Measurements from ENCODE around the gene IL1RAPL2. TPM values are rescaled to one million over a fixed set of nuclear protein-coding genes. Genes with fewer than 3 reads are reported as not detected.

IL1RAPL2 gene
- total and polyA plus RNA-seq, 10 of the 15 experiments (the other 5 are each of a cell fraction or from before 2014, with no cell fraction given) = 0.19 TPM; not detected in 9

- H4K20me1 ChIP-seq (ENCODE audit: control insufficient read depth, insufficient read depth) = no peaks in the 10 kb centered on the region
- H3K79me2 ChIP-seq (ENCODE audit: control insufficient read depth, insufficient read depth, low read length) = no peaks in the 10 kb centered on the region
- no peak overlapping the region for H3K4me3 ChIP-seq
- H3K9ac ChIP-seq (ENCODE audit: control insufficient read depth, insufficient read depth, low read length) = no peak overlapping the region
- H3K4me2 ChIP-seq (ENCODE audit: control insufficient read depth, insufficient read depth) = no peak overlapping the region
- ChIA-PET SMC1A (ENCODE audit: uncharacterized antibody, unreplicated experiment) (no interaction called here), RAD21 (ENCODE audit: unreplicated experiment) (no interaction called here), POLR2A (no interaction called here), CTCF (no interaction called here)
- H2AFZ ChIP-seq (ENCODE audit: control insufficient read depth, low read depth, low read length) = no peak overlapping the region
- TF ChIP-seq IKZF1 (conservative IDR thresholded peaks at IDR 0.05) = no peak
- no peak for TF ChIP-seq NRF1 (conservative IDR thresholded peaks at IDR 0.05; ENCODE audit: low read depth, low read length)
- no peak for TF ChIP-seq SIX5 (IDR thresholded peaks at IDR 0.05; ENCODE audit: low read depth, low read length, severe bottlenecking)
- TF ChIP-seq, protein P1, sequence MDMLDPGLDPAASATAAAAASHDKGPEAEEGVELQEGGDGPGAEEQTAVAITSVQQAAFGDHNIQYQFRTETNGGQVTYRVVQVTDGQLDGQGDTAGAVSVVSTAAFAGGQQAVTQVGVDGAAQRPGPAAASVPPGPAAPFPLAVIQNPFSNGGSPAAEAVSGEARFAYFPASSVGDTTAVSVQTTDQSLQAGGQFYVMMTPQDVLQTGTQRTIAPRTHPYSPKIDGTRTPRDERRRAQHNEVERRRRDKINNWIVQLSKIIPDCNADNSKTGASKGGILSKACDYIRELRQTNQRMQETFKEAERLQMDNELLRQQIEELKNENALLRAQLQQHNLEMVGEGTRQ (IDR thresholded peaks at IDR 0.05; ENCODE audit: borderline replicate concordance, low read depth, low read length) = no peak
- TF ChIP-seq RBBP5 (conservative IDR thresholded peaks at IDR 0.05) = no peak
- no peak for TF ChIP-seq E2F4 (IDR thresholded peaks at IDR 0.05; ENCODE audit: low read depth, low read length)
- no peak for TF ChIP-seq EED (IDR thresholded peaks at IDR 0.05; ENCODE audit: low read depth)
- TF ChIP-seq ZBED1 (IDR thresholded peaks at IDR 0.05; ENCODE audit: borderline replicate concordance) = no peak
- no peak for TF ChIP-seq BACH1 (IDR thresholded peaks at IDR 0.05; ENCODE audit: borderline replicate concordance)
- no peak for TF ChIP-seq MTA3 (IDR thresholded peaks at IDR 0.05; ENCODE audit: borderline replicate concordance, low read length)
- no peak for TF ChIP-seq MEF2B (IDR thresholded peaks at IDR 0.05; ENCODE audit: partially characterized antibody, poor library complexity, severe bottlenecking)
- no peak for TF ChIP-seq CBX5 (IDR thresholded peaks at IDR 0.05; ENCODE audit: low read depth)
- H3K36me3 ChIP-seq (ENCODE audit: control insufficient read depth in 2 of 2, insufficient read depth in 2 of 2, low read length in 1 of 2) = no peaks in the 10 kb centered on the region
- H3K9me3 ChIP-seq (replicated peaks; ENCODE audit: control insufficient read depth, insufficient read depth, low read length) = no peaks in the 10 kb centered on the region
- no peaks in the 10 kb centered on the region for H3K4me1 ChIP-seq (ENCODE audit: control insufficient read depth, insufficient read depth, low read length)
- FAIRE-seq (no peak), DNase-seq (ENCODE audit: low read depth, low spot score) (no peak), ATAC-seq (no peak)
- BruUV-seq (replicated peaks) = no TSS peak
- intact Hi-C loops (cut with micrococcal nuclease; ENCODE audit: unreplicated experiment) = no loop called here
- H3K27ac ChIP-seq (ENCODE audit: control insufficient read depth, insufficient read depth) = no peak overlapping the region
- WGBS (ENCODE audit: insufficient coverage, insufficient replicate concordance, low lambda C conversion rate, missing lambda C conversion rate) = 0% methylated on average over 1 of the region's 1 CpG
- in situ Hi-C loops (cut with MboI) = no loop called here
- H3K27me3 ChIP-seq (replicated peaks in 1 of 2; ENCODE audit: control insufficient read depth in 2 of 2, insufficient read depth in 2 of 2, low read length in 1 of 2) = no peaks in the 10 kb centered on the region
Measured at GRCh38 chrX:105277132-105277531, 711.1 kb downstream of the IL1RAPL2 start.
